Ovary (tissue), 9 donors: Measurements from ENCODE around the gene C3orf20. TPM values are rescaled to one million over a fixed set of nuclear protein-coding genes. Genes with fewer than 3 reads are reported as not detected.

Experiments
- DNase-seq, 5 donors: peaks; one replicate each; pipeline ENCODE4 v3.0.0-alpha.2; 2019 to 2020
- H3K27ac ChIP-seq, 2 donors: fragments of 200-600 bp; one replicate each; pipeline versions ENCODE4 v1.5.1 to v1.8.0; 2019 to 2022
- H3K27me3 ChIP-seq: fragments of 200-600 bp; one replicate; pipeline ENCODE4 v1.8.0; 2022
- H3K36me3 ChIP-seq: fragments of 200-600 bp; sonication (generic); one replicate; pipeline ENCODE4 v1.5.1; 2019
- H3K4me1 ChIP-seq: one replicate; pipeline ENCODE4 v1.8.1; 2013; ENCODE audit warnings: mild to moderate bottlenecking, moderate library complexity; ENCODE audit not compliant: insufficient read depth
- H3K4me3 ChIP-seq: fragments of 200-600 bp; sonication (generic); one replicate; pipeline ENCODE4 v1.5.1; 2017
- H3K9me3 ChIP-seq, 2 donors: fragments of 200-600 bp in 1 of 2; sonication (generic) in 1 of 2; one replicate each; pipeline versions ENCODE4 v1.5.1 to v1.8.1; 2013 to 2019; ENCODE audit warnings: mild to moderate bottlenecking in 1 of 2, moderate library complexity in 1 of 2
- EP300 ChIP-seq: sonication (generic); formaldehyde crosslinking; IDR thresholded peaks from one replicate; pipeline ENCODE4 v1.6.1; 2017; ENCODE audit warnings: antibody characterized with exemption
- POLR2A ChIP-seq: fragments of 450-650 bp; IDR thresholded peaks from one replicate; pipeline ENCODE4 v1.6.1; 2017; ENCODE audit warnings: antibody characterized with exemption, mild to moderate bottlenecking, moderate library complexity
- WGBS, 3 donors: extraction: QIAGEN DNeasy Blood & Tissue Kit in 1 of 3; methylation state at CpG; one replicate each; pipeline versions ENCODE4 v1.1.5 to v1.1.7; 2013 to 2017; 5-methylcytosine and 5-hydroxymethylcytosine counted together
- intact Hi-C, 4 donors: fragments of 100-400 bp; cut with DNase I; formaldehyde crosslinking; loops; one replicate each; pipeline versions ENCODE4 v1.11.0 to v1.15.1; 2022 to 2023
- polyA plus RNA-seq, 2 donors: library from polyadenylated mRNA; stranded (reverse); fragments of 200-250 nt in 1 of 2; fragments of 350-450 nt in 1 of 2; fragmentation: Illumina TruSeq in 1 of 2; extraction: RNeasy Lipid Tissue Mini Kit (QIAGEN cat#74804) in 1 of 2; gene quantifications; one replicate each; pipeline ENCODE4 v1.2.3, GENCODE V29; 2013 to 2014
- total RNA-seq, 7 donors: library from RNA; depleted of rRNA in 2 of 7; stranded (reverse); fragments of >200 nt in 2 of 7; fragmentation: NEBNext Ultra II Directional in 3 of 7; extraction: Animal tissue kit (Norgen Biotek cat#: 25700) in 3 of 7; gene quantifications; one replicate each; pipeline versions ENCODE4 v1.1.0 to v1.2.4, GENCODE V29; 2016 to 2023
- TF ChIP-seq, protein P1 (sequence below), 3 donors: fragments of 450-650 bp in 2 of 3; fragments of 200-600 bp in 1 of 3; IDR thresholded peaks; one replicate each; pipeline versions ENCODE4 v1.5.1 to v1.8.0; 2016 to 2022; ENCODE audit warnings: antibody characterized with exemption in 3 of 3, mild to moderate bottlenecking in 1 of 3
- donor health status: DM: no; HTN: no; CAD: no; lungs with moderate emphysema.
- donor health status: DM: no; HTN: no; CAD: no.
- donor health status: Bipolar disorder and iron deficiency.
- donor health status: DM: yes; HTN: yes; CAD: no.
- donor health status: DM: no; HTN: no; CAD: no.
- donor health status: DM: yes; HTN: yes; CAD: no.

C3orf20 gene
- total and polyA plus RNA-seq, 9 donors: 0.08 to 0.17 (median 0.11) TPM; not detected in 3

DNA sequence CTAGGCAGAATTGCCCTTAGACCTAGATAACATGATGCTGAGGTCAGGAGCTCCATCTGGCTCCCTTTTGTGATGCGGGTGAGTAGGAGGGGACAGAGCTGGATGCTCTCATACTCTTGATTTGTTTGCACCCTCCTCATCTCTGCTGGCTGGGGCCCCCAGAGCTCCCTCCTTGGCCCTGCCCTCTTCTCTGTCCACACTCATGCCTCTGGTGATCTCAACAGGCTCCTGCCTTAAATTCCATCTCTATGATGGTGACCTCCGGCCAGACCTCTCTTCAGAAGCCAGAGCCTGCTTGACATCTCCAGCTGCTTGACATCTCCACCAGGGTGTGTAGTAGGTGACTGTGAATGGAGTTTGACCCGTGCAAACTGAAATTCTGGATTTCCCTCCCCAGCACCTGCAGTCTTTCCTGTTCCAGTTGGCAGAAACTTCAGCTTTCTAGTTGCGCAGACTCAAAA lies 139.5 kb downstream of the C3orf20 start:
- intact Hi-C loops: no loop called here
- peak in 1 of 5 donors; percentile 14 for DNase-seq
- peaks cover 3% of the 10 kb centered on the region for H3K4me1 ChIP-seq
- no peaks in the 10 kb centered on the region for H3K36me3 ChIP-seq
- no peak for TF ChIP-seq EP300
- no peak for TF ChIP-seq POLR2A
- TF ChIP-seq, protein P1, sequence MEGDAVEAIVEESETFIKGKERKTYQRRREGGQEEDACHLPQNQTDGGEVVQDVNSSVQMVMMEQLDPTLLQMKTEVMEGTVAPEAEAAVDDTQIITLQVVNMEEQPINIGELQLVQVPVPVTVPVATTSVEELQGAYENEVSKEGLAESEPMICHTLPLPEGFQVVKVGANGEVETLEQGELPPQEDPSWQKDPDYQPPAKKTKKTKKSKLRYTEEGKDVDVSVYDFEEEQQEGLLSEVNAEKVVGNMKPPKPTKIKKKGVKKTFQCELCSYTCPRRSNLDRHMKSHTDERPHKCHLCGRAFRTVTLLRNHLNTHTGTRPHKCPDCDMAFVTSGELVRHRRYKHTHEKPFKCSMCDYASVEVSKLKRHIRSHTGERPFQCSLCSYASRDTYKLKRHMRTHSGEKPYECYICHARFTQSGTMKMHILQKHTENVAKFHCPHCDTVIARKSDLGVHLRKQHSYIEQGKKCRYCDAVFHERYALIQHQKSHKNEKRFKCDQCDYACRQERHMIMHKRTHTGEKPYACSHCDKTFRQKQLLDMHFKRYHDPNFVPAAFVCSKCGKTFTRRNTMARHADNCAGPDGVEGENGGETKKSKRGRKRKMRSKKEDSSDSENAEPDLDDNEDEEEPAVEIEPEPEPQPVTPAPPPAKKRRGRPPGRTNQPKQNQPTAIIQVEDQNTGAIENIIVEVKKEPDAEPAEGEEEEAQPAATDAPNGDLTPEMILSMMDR (IDR thresholded peaks at IDR 0.05): no peak
- H3K27ac ChIP-seq: no peak overlapping the region
- no peak overlapping the region for H3K4me3 ChIP-seq
- 57 to 62% (median 62%) methylated on average over 4 of the region's 4 CpGs for WGBS, 3 donors
- H3K27me3 ChIP-seq: no peaks in the 10 kb centered on the region
- no peaks in the 10 kb centered on the region for H3K9me3 ChIP-seq

DNA sequence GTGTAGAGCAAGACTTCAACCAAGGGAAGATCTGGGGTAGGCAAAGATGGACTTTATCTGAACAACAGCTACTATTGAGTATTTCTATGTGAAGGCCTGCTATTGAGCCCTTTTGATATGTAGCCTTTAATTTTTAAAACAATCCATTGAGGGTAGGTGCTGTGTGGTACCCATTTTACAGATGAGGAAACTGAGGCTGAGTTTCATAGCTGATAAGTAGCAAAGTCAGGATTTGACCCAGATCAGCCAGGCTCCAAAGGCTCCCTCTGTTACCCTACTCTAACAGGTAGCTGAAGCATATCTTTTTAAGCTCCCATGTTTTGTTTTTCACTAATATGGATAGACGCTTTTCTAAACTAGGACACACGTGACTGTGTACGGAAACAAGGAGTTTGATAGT lies 141.4 kb downstream of the C3orf20 start:
- peaks cover 3% of the 10 kb centered on the region for H3K4me1 ChIP-seq
- no peak overlapping the region for H3K4me3 ChIP-seq
- H3K36me3 ChIP-seq: no peaks in the 10 kb centered on the region
- DNase-seq: no peak
- TF ChIP-seq EP300 (no peak), POLR2A (no peak)
- TF ChIP-seq, protein P1 (IDR thresholded peaks at IDR 0.05): no peak
- intact Hi-C loops: no loop called here
- H3K9me3 ChIP-seq: no peaks in the 10 kb centered on the region
- 93 to 97% (median 95%) methylated on average over 3 of the region's 3 CpGs for WGBS, 3 donors
- H3K27me3 ChIP-seq: no peaks in the 10 kb centered on the region
- no peak overlapping the region for H3K27ac ChIP-seq

DNA sequence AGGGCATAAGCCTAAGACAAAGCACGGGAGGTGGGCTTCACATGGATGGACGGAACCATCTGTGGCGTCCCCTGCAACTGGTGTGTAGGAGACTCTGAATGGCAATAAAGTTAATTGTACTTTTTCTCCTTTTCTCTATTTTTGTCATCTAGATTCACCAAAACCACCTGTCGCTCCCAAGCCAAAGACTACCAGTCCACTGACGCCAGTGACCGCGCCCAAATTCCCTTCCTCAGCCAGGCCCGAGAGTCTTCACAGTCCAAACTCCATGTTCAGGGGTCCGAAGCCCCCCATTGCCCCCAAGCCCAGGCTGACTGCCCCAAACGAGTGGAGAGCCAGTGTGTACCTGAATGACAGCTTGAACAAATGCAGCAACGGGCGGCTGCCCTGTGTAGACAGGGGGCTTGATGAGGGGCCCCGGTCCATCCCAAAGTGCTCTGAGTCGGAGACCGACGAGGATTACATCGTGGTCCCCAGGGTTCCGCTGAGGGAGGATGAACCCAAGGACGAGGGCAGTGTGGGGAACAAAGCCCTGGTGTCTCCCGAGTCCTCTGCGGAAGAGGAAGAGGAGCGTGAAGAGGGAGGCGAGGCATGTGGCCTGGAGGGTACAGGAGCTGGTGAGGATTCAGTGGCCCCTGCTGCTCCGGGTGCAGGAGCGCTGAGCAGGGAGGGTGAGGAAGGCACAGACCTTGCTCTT lies 144.0 kb downstream of the C3orf20 start, which contains the start of gene FGD5:
TSS of gene FGD5 (plus strand) at position 159 of the 697 bp plus-strand sequence. CDS start at position 269, 110 bp downstream.
- peaks cover 7% of the 10 kb centered on the region for H3K4me1 ChIP-seq
- TF ChIP-seq, protein P1 (IDR thresholded peaks at IDR 0.05): no peak
- no peak for TF ChIP-seq EP300
- no peak for TF ChIP-seq POLR2A
- H3K36me3 ChIP-seq: no peaks in the 10 kb centered on the region
- no peaks in the 10 kb centered on the region for H3K27me3 ChIP-seq
- no peak within 1 kb of the TSS for H3K4me3 ChIP-seq
- DNase-seq: no peak
- intact Hi-C loops: no loop called here
- H3K9me3 ChIP-seq: no peaks in the 10 kb centered on the region
- 95 to 96% (median 96%) methylated on average over 25 of the region's 25 CpGs for WGBS, 3 donors
- H3K27ac ChIP-seq: no peak within 1 kb of the TSS

DNA sequence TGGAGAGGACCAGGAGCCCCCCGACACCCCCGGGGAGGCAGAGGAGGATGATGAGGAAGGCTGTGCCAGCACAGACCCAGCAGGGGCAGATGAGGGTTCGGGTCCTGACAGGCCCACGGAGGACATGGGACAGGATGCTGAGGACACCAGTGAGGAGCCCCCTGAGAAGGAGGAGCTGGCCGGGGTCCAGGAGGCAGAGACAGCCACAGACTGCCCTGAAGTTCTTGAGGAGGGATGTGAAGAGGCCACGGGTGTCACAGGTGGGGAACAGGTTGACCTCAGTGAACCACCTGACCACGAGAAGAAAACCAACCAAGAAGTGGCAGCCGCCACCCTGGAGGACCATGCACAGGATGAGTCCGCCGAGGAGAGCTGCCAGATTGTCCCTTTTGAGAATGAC lies 144.7 kb downstream of the C3orf20 start:
- WGBS, 3 donors: 91 to 95% (median 93%) methylated on average over 10 of the region's 10 CpGs
- H3K27me3 ChIP-seq: no peaks in the 10 kb centered on the region
- no peak for DNase-seq

More for the DNA sequence above, 144.7 kb downstream of the C3orf20 start:
- Histone ChIP-seq H3K4me3 (no peak overlapping the region), H3K27ac (no peak overlapping the region), H3K4me1 (peaks cover 7% of the 10 kb centered on the region), H3K36me3 (no peaks in the 10 kb centered on the region), H3K9me3 (no peaks in the 10 kb centered on the region)
- intact Hi-C loops: no loop called here
- TF ChIP-seq POLR2A (no peak), EP300 (no peak)
- TF ChIP-seq, protein P1 (IDR thresholded peaks at IDR 0.05): no peak
